IMR-90 (cell line): ENCODE results near the gene GABRD. TPM values are rescaled to one million over a fixed set of nuclear protein-coding genes. Genes with fewer than 3 reads are reported as not detected.

Experiments
- ATAC-seq: fragments of 200-7000 bp; cut with Tn5 transposase; 2 replicates; pipeline ENCODE4 v1.9.1; 2020; ENCODE audit warnings: low read depth, mild to moderate bottlenecking, moderate library complexity
- BruUV-seq: library from RNA; stranded (reverse); fragments of 400-500 nt; replicated peaks from 2 replicates; lab custom pipeline; 2021; lab: Mats Ljungman, UMichigan
- CTCF ChIA-PET: fragments of 300-600 bp; formaldehyde crosslinking; extraction: SDS; loops from one replicate; lab custom pipeline; 2021; ENCODE audit warnings: antibody characterized with exemption; lab: Yijun Ruan, JAX
- POLR2A ChIA-PET: fragments of 300-600 bp; sonication (Branson Sonifier 250); formaldehyde crosslinking; loops from one replicate; lab custom pipeline; 2022; ENCODE audit warnings: antibody characterized with exemption; ENCODE audit not compliant: unreplicated experiment; lab: Charles Lee
- DNase-seq: peaks from one replicate; pipeline ENCODE4 v3.0.0; 2013
- H2AFZ ChIP-seq: replicated peaks from 2 replicates; pipeline ENCODE3; 2013; ENCODE audit warnings: low read length, mild to moderate bottlenecking; ENCODE audit not compliant: poor library complexity
- H2AK5ac ChIP-seq: 2 replicates; pipeline ENCODE4 v1.6.1; 2013; ENCODE audit warnings: low read depth, low read length, inconsistent platforms
- H2AK9ac ChIP-seq: replicated peaks from 2 replicates; pipeline ENCODE3; 2013; ENCODE audit warnings: mild to moderate bottlenecking, low read depth, low read length, moderate library complexity; ENCODE audit not compliant: poor library complexity
- H2BK120ac ChIP-seq: 2 replicates; pipeline ENCODE4 v1.6.1; 2013; ENCODE audit warnings: low read depth, low read length, inconsistent platforms
- H2BK15ac ChIP-seq: 3 replicates; pipeline ENCODE4 v1.6.1; 2013; ENCODE audit warnings: low read depth, low read length, inconsistent platforms
- H2BK20ac ChIP-seq: 2 replicates; pipeline ENCODE4 v1.6.1; 2013; ENCODE audit warnings: low read depth, mild to moderate bottlenecking, inconsistent platforms, low read length, moderate library complexity
- H2BK5ac ChIP-seq: 2 replicates; pipeline ENCODE4 v1.6.1; 2013; ENCODE audit warnings: mild to moderate bottlenecking, low read depth, low read length, inconsistent platforms; ENCODE audit not compliant: poor library complexity, severe bottlenecking
- H3K14ac ChIP-seq: replicated peaks from 2 replicates; pipeline ENCODE4 v1.6.1; 2013; ENCODE audit warnings: low read depth, low read length, inconsistent platforms
- H3K18ac ChIP-seq: 2 replicates; pipeline ENCODE4 v1.6.1; 2013; ENCODE audit warnings: low read depth, low read length, control low read depth
- H3K23ac ChIP-seq: 2 replicates; pipeline ENCODE4 v1.6.1; 2013; ENCODE audit warnings: low read depth, low read length, inconsistent platforms
- H3K27ac ChIP-seq: 2 replicates; pipeline ENCODE4 v1.5.1; 2013; ENCODE audit warnings: mild to moderate bottlenecking, control low read depth, low read length; ENCODE audit not compliant: insufficient read depth
- H3K27me3 ChIP-seq: 2 replicates; pipeline ENCODE4 v1.6.1; 2013; ENCODE audit warnings: low read length; ENCODE audit not compliant: control insufficient read depth, insufficient read depth
- H3K36me3 ChIP-seq: 2 replicates; pipeline ENCODE4 v1.6.1; 2013; ENCODE audit warnings: low read length, mixed read lengths; ENCODE audit not compliant: control insufficient read depth, insufficient read depth
- H3K4ac ChIP-seq: 2 replicates; pipeline ENCODE4 v1.6.1; 2013; ENCODE audit warnings: low read depth, low read length, inconsistent platforms
- H3K4me1 ChIP-seq: 2 replicates; pipeline ENCODE4 v1.6.1; 2013; ENCODE audit warnings: low read length, mixed read lengths; ENCODE audit not compliant: control insufficient read depth, insufficient read depth
- H3K4me2 ChIP-seq: 2 replicates; pipeline ENCODE4 v1.6.1; 2013; ENCODE audit warnings: low read depth, mild to moderate bottlenecking, control low read depth, low read length, moderate library complexity
- H3K4me3 ChIP-seq: 2 replicates; pipeline ENCODE4 v1.5.1; 2013; ENCODE audit warnings: low read depth, mild to moderate bottlenecking, control low read depth, low read length, moderate library complexity; ENCODE audit not compliant: insufficient read depth
- H3K56ac ChIP-seq: 2 replicates; pipeline ENCODE4 v1.6.1; 2013; ENCODE audit warnings: low read length, inconsistent platforms; ENCODE audit not compliant: insufficient read depth; ENCODE audit errors: extremely low read depth
- H3K79me1 ChIP-seq, 2 experiments: 2 replicates each; pipeline ENCODE4 v1.6.1; 2013; ENCODE audit warnings: low read length in 2 of 2, inconsistent platforms in 1 of 2, low read depth in 1 of 2
- H3K9ac ChIP-seq: 2 replicates; pipeline ENCODE4 v1.6.1; 2013; ENCODE audit warnings: low read depth, low read length, control low read depth
- H3K9me1 ChIP-seq: 2 replicates; pipeline ENCODE4 v1.6.1; 2013; ENCODE audit warnings: low read length, inconsistent platforms; ENCODE audit not compliant: insufficient read depth
- H3K9me3 ChIP-seq: 2 replicates; pipeline ENCODE4 v1.6.1; 2013; ENCODE audit warnings: low read length; ENCODE audit not compliant: control insufficient read depth, insufficient read depth
- H4K20me1 ChIP-seq: 2 replicates; pipeline ENCODE4 v1.6.1; 2013; ENCODE audit warnings: low read length, inconsistent platforms; ENCODE audit not compliant: insufficient read depth
- H4K5ac ChIP-seq: 2 replicates; pipeline ENCODE4 v1.6.1; 2013; ENCODE audit warnings: mild to moderate bottlenecking, low read depth, low read length, control low read depth
- H4K8ac ChIP-seq, 2 experiments: 2 replicates each; pipeline ENCODE4 v1.6.1; 2013; ENCODE audit warnings: low read depth in 2 of 2, low read length in 2 of 2, control low read depth in 1 of 2, inconsistent platforms in 1 of 2
- H4K91ac ChIP-seq: 2 replicates; pipeline ENCODE4 v1.6.1; 2013; ENCODE audit warnings: low read depth, low read length, inconsistent platforms; ENCODE audit not compliant: insufficient read depth
- CEBPB ChIP-seq: IDR thresholded peaks from 2 replicates; pipeline ENCODE4 v1.6.1; 2012; ENCODE audit warnings: low read depth, low read length, improper control_type of control experiment
- MAFK ChIP-seq: IDR thresholded peaks from 2 replicates; pipeline ENCODE4 v1.6.1; 2012; ENCODE audit warnings: low read depth, low read length, improper control_type of control experiment
- SMC3 ChIP-seq: fragments of 150-350 bp; IDR thresholded peaks from 2 replicates; pipeline ENCODE4 v1.6.1; 2016; ENCODE audit warnings: low read depth, mild to moderate bottlenecking, antibody characterized with exemption, low read length, moderate library complexity
- WGBS, 2 experiments: methylation state at CpG; one replicate each; pipeline versions ENCODE4 v1.1.5 to v1.1.7; 2013; ENCODE audit warnings: missing lambda C conversion rate in 2 of 2; ENCODE audit not compliant: insufficient read length in 1 of 2; ENCODE audit errors: extremely low coverage in 2 of 2; 5-methylcytosine and 5-hydroxymethylcytosine counted together
- dilution Hi-C: fragments of 300-500 bp; cut with HindIII; formaldehyde crosslinking; loops from one replicate; pipeline ENCODE4 v1.14.3; 2018; ENCODE audit warnings: low sequenced_read_pairs; ENCODE audit not compliant: unreplicated experiment
- in situ Hi-C: fragments of 300-500 bp; cut with MboI; formaldehyde crosslinking; loops from 3 replicates; pipeline ENCODE4 v1.14.3; 2019; ENCODE audit warnings: low sequenced_read_pairs, inconsistent platforms, mixed read lengths
- intact Hi-C: fragments of 100-400 bp; cut with micrococcal nuclease; formaldehyde crosslinking; loops from 2 replicates; pipeline ENCODE4 v1.10.0; 2022
- polyA plus RNA-seq, 3 experiments: library from polyadenylated mRNA; depleted of rRNA; stranded (reverse); fragments of >200 nt; gene quantifications; 2 replicates each; pipeline ENCODE4 v1.2.3, GENCODE V29; 2012; ENCODE audit warnings: low replicate concordance in 1 of 3
- total RNA-seq: library from RNA; depleted of rRNA; stranded (reverse); fragments of >200 nt; gene quantifications from 2 replicates; pipeline ENCODE4 v1.2.3, GENCODE V29; 2012

The GABRD gene
- total and polyA plus RNA-seq, 2 of the 4 experiments (the other 2 are of a cell fraction): not detected

GRCh38 chr1:2036287-2036686 lies 17.1 kb downstream of the GABRD start:
- H2AK5ac ChIP-seq: no peak overlapping the region
- no peak overlapping the region for H3K4me2 ChIP-seq
- no peak overlapping the region for H3K23ac ChIP-seq
- ChIA-PET CTCF (no interaction called here), POLR2A (no interaction called here)
- BruUV-seq: no TSS peak
- 77% methylated on average over 11 of the region's 15 CpGs; no CpG with 5 or more reads in 1 of the 2 experiments for WGBS, 2 experiments
- in situ Hi-C loops (no loop called here), intact Hi-C loops (no loop called here), dilution Hi-C loops (no loop called here)
- H4K5ac ChIP-seq: no peak overlapping the region
- no peak overlapping the region for H3K14ac ChIP-seq
- no peak overlapping the region for H2BK20ac ChIP-seq
- no peak overlapping the region for H4K8ac ChIP-seq
- H3K9ac ChIP-seq: no peak overlapping the region
- H3K79me1 ChIP-seq: no peaks in the 10 kb centered on the region
- H2AK9ac ChIP-seq: no peak overlapping the region
- no peaks in the 10 kb centered on the region for H3K36me3 ChIP-seq
- no peak overlapping the region for H3K56ac ChIP-seq
- no peak overlapping the region for H4K91ac ChIP-seq
- ATAC-seq: no peak
- no peak overlapping the region for H3K27ac ChIP-seq
- no peak overlapping the region for H2BK5ac ChIP-seq
- TF ChIP-seq SMC3 (no peak), CEBPB (no peak), MAFK (no peak)
- H2AFZ ChIP-seq: no peak overlapping the region
- peaks cover 55% of the 10 kb centered on the region for H3K27me3 ChIP-seq
- no peak overlapping the region for H2BK15ac ChIP-seq
- H3K4me3 ChIP-seq: no peak overlapping the region
- no peak overlapping the region for H2BK120ac ChIP-seq
- peaks cover 5% of the 10 kb centered on the region; the same call in 1 of the 2 replicates for H3K9me3 ChIP-seq
- DNase-seq: no peak
- H3K18ac ChIP-seq: no peak overlapping the region
- H4K20me1 ChIP-seq: no peaks in the 10 kb centered on the region
- H3K4ac ChIP-seq: no peak overlapping the region
- H3K4me1 ChIP-seq: no peaks in the 10 kb centered on the region
- H3K9me1 ChIP-seq: no peaks in the 10 kb centered on the region
